GM21367 (cell line): Measurements from ENCODE around the gene VPS13C.

Source experiments
- ATAC-seq: cut with Tn5 transposase; IDR thresholded peaks from one replicate; pipeline ENCODE4 v1.9.1; 2021; ENCODE audit not compliant: unreplicated experiment

VPS13C gene

GRCh38 chr15:62060113-62060895, at the start of gene VPS13C:
TSS of gene VPS13C (minus strand) at chr15:62060447. CDS start at chr15:62060374, 73 bp downstream.
- ATAC-seq = peak; percentile 89

DNA sequence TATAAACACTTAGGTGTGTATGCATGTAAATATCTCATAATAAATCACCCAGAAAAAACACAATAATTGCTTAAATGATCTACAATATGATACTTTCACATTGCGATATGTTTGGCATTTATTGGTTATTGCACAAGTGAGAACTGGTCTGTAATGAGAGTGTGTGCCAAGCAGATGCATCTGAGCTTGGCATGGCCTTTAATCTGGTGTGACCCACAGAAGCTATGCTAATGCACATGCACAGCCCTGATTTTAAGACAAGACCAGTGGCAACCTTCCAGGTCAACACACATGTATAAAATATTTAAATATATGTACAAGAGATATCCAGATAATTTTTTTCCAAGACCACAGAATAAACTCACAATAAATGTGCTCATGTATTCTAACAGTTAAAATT, 49.2 kb upstream of the VPS13C start:
- no peak for ATAC-seq

GRCh38 chr15:62108411-62108810, 48.2 kb upstream of the VPS13C start:
- ATAC-seq = no peak

GRCh38 chr15:62107571-62108121, 47.4 kb upstream of the VPS13C start:
- no peak for ATAC-seq

GRCh38 chr15:62106096-62106495, 45.8 kb upstream of the VPS13C start:
- ATAC-seq = no peak

DNA sequence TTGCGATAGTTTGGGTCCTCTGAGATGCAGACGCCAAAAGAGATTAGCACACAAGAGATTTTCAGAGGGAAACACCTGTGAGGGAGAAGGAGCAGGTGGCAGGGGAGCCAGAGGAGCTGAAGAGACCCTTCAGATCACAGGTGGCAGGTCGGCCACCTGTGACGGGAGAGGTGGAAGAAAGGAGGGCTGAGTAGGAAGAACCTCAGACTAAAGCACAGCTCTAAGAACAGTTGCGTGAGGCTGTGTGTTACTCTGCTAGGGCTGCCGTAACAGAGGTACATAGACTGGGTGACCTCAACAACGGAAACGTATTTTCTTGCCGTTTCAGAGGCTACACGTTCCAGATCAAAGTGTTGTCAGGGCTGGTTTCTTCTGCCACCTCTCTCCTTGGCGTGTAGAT, 45.0 kb upstream of the VPS13C start:
- no peak for ATAC-seq

- ATAC-seq = no peak
Observed at GRCh38 chr15:62104846-62105245, 44.6 kb upstream of the VPS13C start.

DNA sequence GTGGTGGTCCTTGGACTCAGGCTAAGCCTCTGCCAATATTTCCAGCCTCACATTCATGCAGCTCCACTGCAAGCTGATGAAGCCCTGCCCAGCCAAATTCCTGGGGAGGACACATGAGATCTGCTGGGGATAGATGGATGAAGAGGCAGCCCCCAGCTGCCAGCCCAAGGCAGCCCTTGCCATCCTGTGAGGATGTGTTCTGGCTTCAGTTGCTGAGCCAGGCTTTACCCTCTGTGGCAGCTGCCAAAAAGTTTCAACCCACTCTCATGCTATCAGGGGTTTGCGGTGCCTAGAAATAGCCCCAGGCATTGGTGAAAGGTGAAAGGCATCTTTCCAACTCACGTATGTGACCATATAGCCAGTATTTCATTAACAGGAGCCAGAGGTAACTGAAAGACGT, 44.2 kb upstream of the VPS13C start:
- ATAC-seq = no peak

DNA sequence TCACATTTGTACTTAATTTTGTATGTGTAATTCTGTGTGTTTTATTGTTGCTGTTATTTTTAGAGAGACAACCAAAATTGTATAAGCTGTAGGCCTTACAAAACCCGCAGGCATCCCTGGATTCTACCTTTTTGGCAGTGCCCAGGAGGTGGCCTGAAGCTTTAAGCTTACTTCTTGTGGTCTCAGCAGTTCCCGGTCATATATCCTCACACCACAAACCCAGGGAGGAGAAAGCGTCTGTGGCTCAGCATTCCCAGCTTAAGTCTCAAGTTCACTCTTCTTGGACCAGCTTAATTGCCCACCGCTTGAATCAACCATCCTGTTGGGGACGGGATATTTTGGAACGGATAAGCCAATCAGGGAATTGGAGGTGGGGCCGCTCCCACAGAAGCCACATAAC, 43.2 kb upstream of the VPS13C start:
- no peak for ATAC-seq

GRCh38 chr15:62099094-62099601, 38.9 kb upstream of the VPS13C start:
- ATAC-seq = no peak

GRCh38 chr15:62094388-62094787, 34.1 kb upstream of the VPS13C start:
- no peak for ATAC-seq

- ATAC-seq = no peak
Observed at GRCh38 chr15:62093809-62094208, 33.6 kb upstream of the VPS13C start.

DNA sequence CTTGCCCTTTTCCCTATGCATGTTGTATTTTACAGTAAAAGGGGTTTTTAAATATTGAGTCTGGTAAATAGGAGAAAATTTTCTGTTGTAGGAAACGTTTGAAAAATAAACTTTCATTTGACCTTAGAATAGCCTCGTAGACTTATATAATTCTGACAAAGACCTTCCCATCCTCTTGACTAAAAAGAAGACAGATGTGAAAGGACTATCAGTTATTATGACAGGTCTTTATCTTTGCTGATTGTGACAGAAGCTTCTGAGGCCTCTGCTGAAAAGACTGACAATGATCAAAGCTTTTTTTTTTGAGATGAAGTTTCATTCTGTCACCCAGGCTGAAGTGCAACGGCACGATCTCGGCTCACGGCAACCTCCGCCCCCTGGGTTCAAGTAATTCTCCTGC, 30.7 kb upstream of the VPS13C start:
- ATAC-seq = no peak

DNA sequence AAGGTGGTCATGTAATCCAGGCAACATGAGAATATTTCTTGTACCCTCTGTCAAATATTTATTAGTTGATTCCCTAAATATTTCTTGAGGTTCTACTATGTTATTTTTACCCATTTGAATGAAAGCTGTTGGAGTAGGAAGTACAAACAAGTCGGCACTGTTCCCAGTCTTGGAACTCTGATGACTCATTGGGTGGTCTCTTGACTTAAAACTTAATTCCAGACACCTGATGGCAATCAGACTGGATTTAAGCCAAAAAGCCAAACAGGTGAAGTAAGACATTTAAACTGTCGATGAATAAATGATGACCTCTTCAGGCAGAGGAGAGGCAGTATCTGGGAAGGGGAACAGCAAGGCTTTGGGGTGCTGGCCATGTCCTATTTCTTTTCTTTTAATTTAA, 29.4 kb upstream of the VPS13C start:
- ATAC-seq = no peak

DNA sequence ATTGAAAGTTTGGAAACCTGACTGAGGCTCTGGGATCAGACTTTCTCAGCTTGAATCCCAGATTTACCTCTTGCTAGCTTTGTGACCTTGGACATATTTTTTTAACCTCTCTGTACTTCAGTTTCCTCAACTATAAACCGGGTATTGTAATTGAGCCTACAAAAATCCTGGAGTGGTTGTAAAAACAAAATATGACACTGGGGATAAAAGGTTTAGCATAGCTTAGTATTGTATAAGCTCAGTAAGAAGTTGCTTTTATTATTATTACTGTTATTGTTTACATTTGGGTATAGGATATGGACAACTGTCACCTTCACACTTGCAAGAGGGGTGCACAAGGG, 28.1 kb upstream of the VPS13C start:
- ATAC-seq = no peak

DNA sequence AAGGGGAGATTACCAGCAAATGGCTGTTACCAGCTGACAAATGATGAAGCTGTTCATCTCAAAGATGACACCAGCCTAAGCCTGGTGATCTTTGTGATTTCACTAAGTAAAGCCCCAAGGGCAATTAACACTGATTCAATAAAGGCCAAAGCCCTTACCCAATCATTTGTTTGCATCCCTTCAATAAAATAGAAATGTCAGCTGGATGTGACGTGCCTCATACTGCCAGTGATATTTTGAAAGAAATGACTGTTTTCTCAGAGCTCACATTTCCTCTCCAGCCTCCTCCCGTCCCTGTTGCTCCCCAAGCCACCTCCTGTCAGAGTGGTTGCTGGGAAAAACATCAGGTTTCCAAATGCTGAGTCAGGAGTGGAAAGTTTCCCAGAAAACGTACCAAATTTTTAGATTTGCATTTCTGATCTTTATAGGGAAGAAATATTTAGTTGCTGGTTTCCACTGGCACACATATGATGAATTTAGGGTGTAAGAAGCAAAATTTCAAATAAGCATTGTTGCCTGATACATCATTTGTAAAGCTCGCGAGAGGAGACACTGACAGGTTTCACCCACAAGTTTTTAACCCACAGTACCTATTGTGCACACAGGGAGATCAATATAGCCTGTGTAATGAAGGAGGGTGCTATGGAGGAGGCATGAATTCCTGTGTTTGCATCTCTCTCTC, 27.6 kb upstream of the VPS13C start:
- ATAC-seq = no peak

DNA sequence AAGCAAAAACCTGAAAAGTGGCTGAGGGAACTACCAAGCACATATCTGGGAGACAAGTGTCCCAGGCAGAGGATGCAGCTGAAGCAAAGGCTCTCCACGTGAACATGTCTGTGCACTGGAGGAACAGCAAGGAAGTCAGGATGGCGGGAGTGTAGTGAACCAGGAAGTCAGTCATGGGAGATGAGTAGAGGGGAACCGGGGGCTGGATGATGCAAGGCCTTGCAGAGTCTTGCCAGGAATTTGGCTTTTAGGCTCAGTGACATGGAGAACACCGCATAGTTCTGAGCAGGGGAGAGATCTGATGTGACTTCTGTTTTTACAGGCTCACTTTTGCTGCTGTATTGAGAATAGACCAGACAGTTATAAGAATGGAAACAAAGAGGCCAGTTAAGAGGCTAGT, 25.5 kb upstream of the VPS13C start:
- no peak for ATAC-seq

- no peak for ATAC-seq
Observed at GRCh38 chr15:62083194-62084154, 23.2 kb upstream of the VPS13C start.

- ATAC-seq = no peak
Observed at GRCh38 chr15:62079594-62079993, 19.3 kb upstream of the VPS13C start.

DNA sequence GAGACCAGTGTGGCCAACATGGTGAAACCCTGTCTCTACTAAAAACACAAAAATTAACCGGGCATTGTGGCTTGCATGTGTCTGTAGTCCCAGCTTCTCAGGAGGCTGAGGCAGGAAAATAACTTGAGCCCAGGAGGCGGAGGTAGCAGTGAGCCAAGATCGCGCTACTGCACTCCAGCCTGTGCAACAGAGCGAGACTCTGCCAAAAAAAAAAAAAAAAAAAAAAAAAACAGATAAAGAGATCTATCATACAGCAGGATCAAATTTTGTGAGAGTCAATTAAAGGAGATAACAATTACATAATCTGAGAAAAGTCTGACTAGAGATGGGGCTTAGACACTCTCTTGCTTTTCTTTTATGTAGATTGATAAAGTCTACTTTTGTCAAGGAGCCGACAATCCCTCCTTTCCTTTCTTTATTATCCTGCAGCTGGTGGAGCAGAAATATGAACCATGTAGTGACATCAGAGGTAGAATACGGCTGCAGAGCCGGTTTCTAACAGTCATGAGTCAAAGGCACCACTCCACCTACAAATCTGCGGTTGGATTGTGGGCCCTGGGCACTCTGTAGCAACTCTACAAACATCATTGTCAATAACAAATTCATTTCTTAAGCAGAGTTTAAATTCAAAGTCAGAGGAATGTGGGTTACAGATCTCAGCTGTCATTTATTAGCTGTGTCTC, 15.5 kb upstream of the VPS13C start:
- no peak for ATAC-seq
